A549 (cell line): ENCODE data around the gene RASSF8. TPM values are rescaled to one million over a fixed set of nuclear protein-coding genes. Genes with fewer than 3 reads are reported as not detected.

ENCODE experiments used
- ATAC-seq, 2 experiments: fragments of 200-7000 bp in 1 of 2; fragments of >200 bp in 1 of 2; cut with Nextera tagmentation in 1 of 2; cut with Tn5 transposase in 1 of 2; 3 replicates each; pipeline versions ENCODE4 v1.8.0 to v1.9.1; 2018 to 2020; ENCODE audit warnings: mild to moderate bottlenecking in 1 of 2, moderate library complexity in 1 of 2
- CTCF ChIA-PET: fragments of 300-600 bp; sonication (Branson Sonifier 250); formaldehyde crosslinking; extraction: SDS; loops from one replicate; lab custom pipeline; 2021; ENCODE audit warnings: antibody characterized with exemption, inconsistent platforms; lab: Yijun Ruan, JAX
- POLR2A ChIA-PET: fragments of 350-600 bp; formaldehyde crosslinking; extraction: SDS; loops from one replicate; lab custom pipeline; 2021; ENCODE audit warnings: antibody characterized with exemption, inconsistent platforms; lab: Yijun Ruan, JAX
- DNase-seq, 2 experiments: peaks; one replicate each; pipeline versions ENCODE4 v3.0.0 to v3.0.0-alpha.2; 2011 to 2016; ENCODE audit warnings: low read depth in 1 of 2, low spot score in 1 of 2
- FAIRE-seq: peaks from 2 replicates; lab custom pipeline; 2011; peaks lifted over from hg19 to GRCh38; lab: Jason Lieb, UNC
- H3K27ac ChIP-seq, 2 experiments: fragments of >200 bp; sonication (Bioruptor Twin); formaldehyde crosslinking; 3 replicates each; pipeline ENCODE4 v1.5.1; 2016 to 2017
- H3K4me1 ChIP-seq: fragments of >200 bp; sonication (Bioruptor Twin); formaldehyde crosslinking; 3 replicates; pipeline ENCODE4 v1.6.1; 2016
- H3K4me2 ChIP-seq: fragments of >200 bp; sonication (Bioruptor Twin); formaldehyde crosslinking; 3 replicates; pipeline ENCODE4 v1.6.1; 2016
- H3K4me3 ChIP-seq: fragments of >200 bp; sonication (Bioruptor Twin); formaldehyde crosslinking; 3 replicates; pipeline ENCODE4 v1.5.1; 2016
- H3K9me3 ChIP-seq: fragments of >200 bp; sonication (Bioruptor Twin); formaldehyde crosslinking; 3 replicates; pipeline ENCODE4 v1.6.1; 2016
- CBX8 ChIP-seq: fragments of 200-600 bp; sonication (generic); IDR thresholded peaks from 2 replicates; pipeline ENCODE4 v1.6.1; 2016
- CEBPB ChIP-seq, 2 experiments: fragments of >200 bp in 1 of 2; sonication (Bioruptor Twin) in 1 of 2; formaldehyde crosslinking in 1 of 2; IDR thresholded peaks; 2 replicates each; pipeline ENCODE4 v1.6.1; 2012 to 2016
- EHMT2 ChIP-seq: fragments of 200-600 bp; sonication (generic); IDR thresholded peaks from 2 replicates; pipeline ENCODE4 v1.6.1; 2016; ENCODE audit warnings: antibody characterized with exemption, low read depth, mild to moderate bottlenecking, moderate library complexity
- FOSL2 ChIP-seq, 2 experiments: fragments of 450-650 bp in 1 of 2; fragments of >200 bp in 1 of 2; sonication (Bioruptor Twin) in 1 of 2; formaldehyde crosslinking; IDR thresholded peaks; 2 replicates each; pipeline versions ENCODE4 v1.5.0 to v1.6.1; 2016 to 2020; ENCODE audit warnings: mild to moderate bottlenecking in 1 of 2, moderate library complexity in 1 of 2
- GATA3 ChIP-seq: IDR thresholded peaks from 2 replicates; pipeline ENCODE4 v1.6.1; 2012; ENCODE audit warnings: borderline replicate concordance
- HOXB5 ChIP-seq: fragments of 250-450 bp; sonication (Bioruptor Pico); IDR thresholded peaks from 2 replicates; pipeline ENCODE4 v1.5.0; 2020; ENCODE audit warnings: mild to moderate bottlenecking, moderate library complexity
- JUN ChIP-seq, 2 experiments: fragments of >200 bp; sonication (Bioruptor Twin); formaldehyde crosslinking; IDR thresholded peaks; 2 replicates in 1 of 2; 3 replicates in 1 of 2; pipeline ENCODE4 v1.6.1; 2016 to 2017
- MAFK ChIP-seq: fragments of 450-650 bp; IDR thresholded peaks from 2 replicates; pipeline ENCODE4 v1.6.1; 2014; ENCODE audit not compliant: partially characterized antibody
- MAZ ChIP-seq: fragments of 150-350 bp; IDR thresholded peaks from 2 replicates; pipeline ENCODE4 v1.6.1; 2014; ENCODE audit warnings: antibody characterized with exemption, low read depth, low read length, borderline replicate concordance
- NR3C1 ChIP-seq: fragments of >200 bp; sonication (Bioruptor Twin); formaldehyde crosslinking; IDR thresholded peaks from 3 replicates; pipeline ENCODE4 v1.6.1; 2017
- RAD21 ChIP-seq, 2 experiments: fragments of >200 bp in 1 of 2; sonication (Bioruptor Twin) in 1 of 2; formaldehyde crosslinking in 1 of 2; IDR thresholded peaks in 1 of 2; conservative IDR thresholded peaks in 1 of 2; 2 replicates in 1 of 2; 3 replicates in 1 of 2; pipeline ENCODE4 v1.6.1; 2012 to 2018; ENCODE audit warnings: inconsistent platforms in 1 of 2
- RNF2 ChIP-seq: fragments of 200-600 bp; sonication (generic); IDR thresholded peaks from 2 replicates; pipeline ENCODE4 v1.6.1; 2016; ENCODE audit warnings: low read depth, mild to moderate bottlenecking, antibody characterized with exemption, moderate library complexity, borderline replicate concordance
- SMC3 ChIP-seq: fragments of >200 bp; sonication (Bioruptor Twin); formaldehyde crosslinking; IDR thresholded peaks from 3 replicates; pipeline ENCODE4 v1.6.1; 2018; ENCODE audit warnings: inconsistent platforms
- TFCP2L1 ChIP-seq: fragments of 250-450 bp; sonication (Bioruptor Pico); IDR thresholded peaks from 2 replicates; pipeline ENCODE4 v1.5.0; 2021; ENCODE audit warnings: mild to moderate bottlenecking
- WGBS: methylation state at CpG from one replicate; pipeline ENCODE4 v1.1.6; 2017; ENCODE audit errors: missing lambda C conversion rate; 5-methylcytosine and 5-hydroxymethylcytosine counted together
- polyA plus RNA-seq, 4 experiments: library from polyadenylated mRNA; depleted of rRNA in 3 of 4; stranded (reverse); fragments of >200 nt; fragmentation: RNase III in 1 of 4; extraction: RNeasy Plus Mini Kit Qiagen cat#74134 plus additional on column Dnase treatment in 1 of 4; gene quantifications; 2 replicates in 3 of 4; 3 replicates in 1 of 4; pipeline ENCODE4 v1.2.3, GENCODE V29; 2011 to 2017
- TF ChIP-seq, protein P1 (sequence below): fragments of >200 bp; sonication (Bioruptor Twin); formaldehyde crosslinking; IDR thresholded peaks from 3 replicates; pipeline ENCODE4 v1.5.1; 2016
- TF ChIP-seq, protein P2 (sequence below): fragments of 250-450 bp; sonication (Bioruptor Pico); IDR thresholded peaks from 2 replicates; pipeline ENCODE4 v1.5.0; 2021; ENCODE audit warnings: mild to moderate bottlenecking, moderate library complexity, borderline replicate concordance
- TF ChIP-seq, protein P3 (sequence below): IDR thresholded peaks from 2 replicates; pipeline ENCODE4 v1.6.1; 2012

RASSF8 gene
- polyA plus RNA-seq, 2 of the 4 experiments (the other 2 are of a cell fraction) = 5.7 to 8.7 TPM

DNA sequence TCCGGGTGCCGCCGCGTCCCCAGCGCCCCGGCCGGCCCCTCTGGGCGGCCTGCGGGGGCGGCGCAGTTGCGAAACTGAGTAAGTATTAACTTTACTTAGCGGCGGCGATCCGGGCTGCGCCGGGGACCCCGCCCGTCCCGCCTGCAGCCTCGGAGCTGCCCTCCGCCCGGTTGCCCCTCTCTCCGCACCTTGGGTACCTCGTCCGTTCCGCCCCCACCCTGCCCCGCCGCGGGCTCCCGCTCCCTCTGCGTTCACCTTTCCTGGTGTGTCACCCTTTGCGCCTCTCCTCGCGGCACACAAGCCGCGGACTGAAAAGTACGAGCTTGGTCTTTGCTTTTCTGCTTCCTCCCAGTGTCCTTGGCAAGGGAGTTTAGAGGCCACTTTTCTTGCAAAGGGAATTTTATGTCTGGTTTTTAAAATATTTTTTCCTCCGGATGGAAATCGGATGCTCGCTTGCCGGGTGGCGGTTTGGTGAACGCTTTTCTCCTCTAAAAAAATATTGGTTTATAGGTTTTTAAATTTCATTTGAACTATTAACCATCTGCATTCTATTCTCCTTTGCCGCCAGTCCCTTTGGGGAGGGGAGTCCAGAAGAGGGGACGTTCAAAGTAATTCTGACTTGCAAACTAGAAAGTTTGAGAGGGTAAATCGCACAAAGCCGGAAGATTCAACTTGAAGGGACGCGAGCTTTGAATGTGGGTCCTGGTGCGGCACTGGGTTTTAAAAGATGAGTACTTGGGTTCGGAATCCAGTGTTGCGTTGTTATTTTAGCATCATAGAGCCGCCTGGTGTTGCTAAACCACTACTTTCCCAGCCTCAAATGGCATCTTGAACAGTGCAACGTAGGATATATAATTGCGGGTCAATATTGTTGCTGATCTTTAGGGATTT lies 834 bp downstream of the RASSF8 start:
- Histone ChIP-seq H3K4me3 (peak overlapping the region; percentile 85), H3K4me1 (peaks cover 13% of the 10 kb centered on the region), H3K27ac (peak overlapping the region; percentile 87 to 94), H3K9me3 (no peaks in the 10 kb centered on the region), H3K4me2 (peak overlapping the region; percentile 96)
- 0 out of 3 replicates have a peak, but pooled peaks have one; percentile 12 for TF ChIP-seq SMC3
- 0 out of 5 replicates have a peak, but pooled peaks of 1 of the 2 experiments have one; percentile 1 for TF ChIP-seq JUN (IDR thresholded peaks at IDR 0.05)
- TF ChIP-seq CEBPB (IDR thresholded peaks at IDR 0.05) = peak; percentile 21 to 45; a peak in 1 of 4 replicates
- TF ChIP-seq RAD21 (conservative IDR thresholded peaks at IDR 0.05 in 1 of 2, IDR thresholded peaks at IDR 0.05 in 1 of 2) = peak in 1 of 2 experiments; percentile 30; a peak in 3 of 5 replicates
- no peak for TF ChIP-seq RNF2
- ATAC-seq = peak; percentile 63 to 66
- ChIA-PET POLR2A (interaction anchor here (0.6 to 2.0 kb wide), 6 partner anchors 13 to 572 kb away, joined by 3 to 5 read pairs (median 4); no protein-coding TSS in a partner anchor), CTCF (interaction anchor here (0.5 to 3.2 kb wide), 14 partner anchors 16 to 526 kb away, joined by 3 to 10 read pairs (median 4); no protein-coding TSS in a partner anchor)
- peak; percentile 21 to 46 for DNase-seq
- 1% methylated on average over 30 of the region's 57 CpGs for WGBS
- FAIRE-seq = no peak

DNA sequence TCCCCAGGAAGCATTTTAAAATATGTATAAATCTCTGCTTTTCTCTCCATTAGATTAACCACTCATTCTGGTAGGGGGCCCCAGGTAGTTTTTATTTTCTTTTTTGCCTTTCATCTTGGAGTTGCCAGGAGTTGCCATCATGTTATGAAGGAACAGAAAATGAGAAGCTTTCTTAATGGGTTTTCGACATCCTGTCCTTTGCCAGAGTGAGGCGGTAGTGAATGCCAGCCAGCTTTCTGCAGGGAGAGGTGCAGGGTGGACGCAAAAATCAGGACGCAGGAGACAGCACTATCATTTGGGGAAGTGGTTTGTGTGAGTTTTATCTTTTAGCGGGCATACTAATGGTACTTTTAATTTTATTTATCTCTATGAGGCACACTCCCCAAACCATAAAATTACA lies 1.7 kb downstream of the RASSF8 start:
- H3K4me2 ChIP-seq = peak overlapping the region; percentile 96
- TF ChIP-seq NR3C1 (no peak), RAD21 (conservative IDR thresholded peaks at IDR 0.05 in 1 of 2, IDR thresholded peaks at IDR 0.05 in 1 of 2) (0 out of 5 replicates have a peak, but pooled peaks of 1 of the 2 experiments have one; percentile 16)
- WGBS = 38% methylated on average over 5 of the region's 5 CpGs
- peaks cover 13% of the 10 kb centered on the region for H3K4me1 ChIP-seq
- peak in 1 of 2 experiments; percentile 41; a peak in 2 of 6 replicates for ATAC-seq
- H3K4me3 ChIP-seq = peak overlapping the region; percentile 85
- peak; percentile 12 to 33 for DNase-seq
- CTCF ChIA-PET = interaction anchor here (0.6 to 3.2 kb wide), 8 partner anchors 15 to 524 kb away, joined by 3 to 10 read pairs (median 4); no protein-coding TSS in a partner anchor
- H3K27ac ChIP-seq = peak overlapping the region in 1 of 2 experiments; percentile 94; a peak in 3 of 6 replicates
- POLR2A ChIA-PET = no interaction called here
- no peaks in the 10 kb centered on the region for H3K9me3 ChIP-seq
- FAIRE-seq = no peak

DNA sequence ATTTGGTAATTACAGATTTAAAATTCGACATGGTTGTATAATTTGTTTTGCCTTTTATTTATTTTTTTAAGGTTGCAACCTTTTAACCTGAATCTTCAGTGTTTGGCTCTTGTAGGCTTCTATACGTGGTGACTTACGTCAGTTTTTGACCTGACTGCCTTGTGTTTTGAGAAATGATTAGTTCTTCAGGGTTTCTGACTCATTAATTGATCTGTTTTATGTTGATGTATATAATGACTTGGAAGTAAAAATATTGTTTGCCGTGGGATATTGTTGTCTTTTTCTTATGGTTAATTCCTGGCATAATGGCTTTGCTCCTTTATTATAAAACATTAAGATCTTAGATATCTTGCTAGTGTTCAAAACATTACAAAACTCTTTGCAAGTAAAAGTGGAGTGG lies 2.5 kb downstream of the RASSF8 start:
- Histone ChIP-seq H3K27ac (no peak overlapping the region), H3K4me2 (no peak overlapping the region), H3K4me1 (peaks cover 13% of the 10 kb centered on the region)
- POLR2A ChIA-PET = no interaction called here
- DNase-seq (no peak), ATAC-seq (no peak), FAIRE-seq (no peak)
- CTCF ChIA-PET = interaction anchor here (1.1 kb wide), 1 partner anchor 57 kb away, joined by 4 read pairs; no protein-coding TSS in a partner anchor
- 51% methylated on average over 4 of the region's 4 CpGs for WGBS
- TF ChIP-seq NR3C1 (no peak), RAD21 (conservative IDR thresholded peaks at IDR 0.05 in 1 of 2, IDR thresholded peaks at IDR 0.05 in 1 of 2) (no peak), EHMT2 (no peak), FOSL2 (IDR thresholded peaks at IDR 0.05) (no peak), FOSL2 (CRISPR knock-in tag; IDR thresholded peaks at IDR 0.05) (no peak), SMC3 (no peak), TFCP2L1 (CRISPR knock-in tag) (no peak), HOXB5 (CRISPR knock-in tag) (no peak), GATA3 (no peak), MAFK (no peak), MAZ (no peak), CBX8 (no peak)
- TF ChIP-seq, protein P1, sequence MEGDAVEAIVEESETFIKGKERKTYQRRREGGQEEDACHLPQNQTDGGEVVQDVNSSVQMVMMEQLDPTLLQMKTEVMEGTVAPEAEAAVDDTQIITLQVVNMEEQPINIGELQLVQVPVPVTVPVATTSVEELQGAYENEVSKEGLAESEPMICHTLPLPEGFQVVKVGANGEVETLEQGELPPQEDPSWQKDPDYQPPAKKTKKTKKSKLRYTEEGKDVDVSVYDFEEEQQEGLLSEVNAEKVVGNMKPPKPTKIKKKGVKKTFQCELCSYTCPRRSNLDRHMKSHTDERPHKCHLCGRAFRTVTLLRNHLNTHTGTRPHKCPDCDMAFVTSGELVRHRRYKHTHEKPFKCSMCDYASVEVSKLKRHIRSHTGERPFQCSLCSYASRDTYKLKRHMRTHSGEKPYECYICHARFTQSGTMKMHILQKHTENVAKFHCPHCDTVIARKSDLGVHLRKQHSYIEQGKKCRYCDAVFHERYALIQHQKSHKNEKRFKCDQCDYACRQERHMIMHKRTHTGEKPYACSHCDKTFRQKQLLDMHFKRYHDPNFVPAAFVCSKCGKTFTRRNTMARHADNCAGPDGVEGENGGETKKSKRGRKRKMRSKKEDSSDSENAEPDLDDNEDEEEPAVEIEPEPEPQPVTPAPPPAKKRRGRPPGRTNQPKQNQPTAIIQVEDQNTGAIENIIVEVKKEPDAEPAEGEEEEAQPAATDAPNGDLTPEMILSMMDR = no peak
- TF ChIP-seq, protein P2, sequence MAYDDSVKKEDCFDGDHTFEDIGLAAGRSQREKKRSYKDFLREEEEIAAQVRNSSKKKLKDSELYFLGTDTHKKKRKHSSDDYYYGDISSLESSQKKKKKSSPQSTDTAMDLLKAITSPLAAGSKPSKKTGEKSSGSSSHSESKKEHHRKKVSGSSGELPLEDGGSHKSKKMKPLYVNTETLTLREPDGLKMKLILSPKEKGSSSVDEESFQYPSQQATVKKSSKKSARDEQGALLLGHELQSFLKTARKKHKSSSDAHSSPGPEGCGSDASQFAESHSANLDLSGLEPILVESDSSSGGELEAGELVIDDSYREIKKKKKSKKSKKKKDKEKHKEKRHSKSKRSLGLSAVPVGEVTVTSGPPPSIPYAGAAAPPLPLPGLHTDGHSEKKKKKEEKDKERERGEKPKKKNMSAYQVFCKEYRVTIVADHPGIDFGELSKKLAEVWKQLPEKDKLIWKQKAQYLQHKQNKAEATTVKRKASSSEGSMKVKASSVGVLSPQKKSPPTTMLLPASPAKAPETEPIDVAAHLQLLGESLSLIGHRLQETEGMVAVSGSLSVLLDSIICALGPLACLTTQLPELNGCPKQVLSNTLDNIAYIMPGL = no peak
- TF ChIP-seq, protein P3, sequence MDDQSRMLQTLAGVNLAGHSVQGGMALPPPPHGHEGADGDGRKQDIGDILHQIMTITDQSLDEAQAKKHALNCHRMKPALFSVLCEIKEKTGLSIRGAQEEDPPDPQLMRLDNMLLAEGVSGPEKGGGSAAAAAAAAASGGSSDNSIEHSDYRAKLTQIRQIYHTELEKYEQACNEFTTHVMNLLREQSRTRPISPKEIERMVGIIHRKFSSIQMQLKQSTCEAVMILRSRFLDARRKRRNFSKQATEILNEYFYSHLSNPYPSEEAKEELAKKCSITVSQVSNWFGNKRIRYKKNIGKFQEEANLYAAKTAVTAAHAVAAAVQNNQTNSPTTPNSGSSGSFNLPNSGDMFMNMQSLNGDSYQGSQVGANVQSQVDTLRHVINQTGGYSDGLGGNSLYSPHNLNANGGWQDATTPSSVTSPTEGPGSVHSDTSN = no peak
- TF ChIP-seq, all 56 proteins: peak for 0
- Histone ChIP-seq H3K4me3 (no peak overlapping the region), H3K9me3 (no peaks in the 10 kb centered on the region)
